Neutrophil (primary cell): ENCODE measurements around the gene OS9.
"Not testable (repeated sequence)": the region's sequence is repeated elsewhere in the genome, so short reads cannot be mapped to it uniquely, and the experiment has no call there.

Experiments used
- H3K27ac ChIP-seq: fragments of 200-600 bp; sonication (generic); 2 replicates; pipeline ENCODE4 v1.5.1; 2016; ENCODE audit warnings: mild to moderate bottlenecking, moderate library complexity
- H3K27me3 ChIP-seq: fragments of 200-600 bp; sonication (generic); 2 replicates; pipeline ENCODE4 v1.6.0; 2016; ENCODE audit warnings: mild to moderate bottlenecking
- H3K36me3 ChIP-seq: fragments of 200-600 bp; sonication (generic); 2 replicates; pipeline ENCODE4 v1.5.1; 2017
- H3K4me1 ChIP-seq, 2 experiments: fragments of 200-600 bp in 1 of 2; sonication (generic) in 1 of 2; 1 replicate in 1 of 2; 2 replicates in 1 of 2; pipeline versions ENCODE4 v1.5.1 to v1.6.1; 2013 to 2016; ENCODE audit warnings: low read depth in 1 of 2, low read length in 1 of 2, mild to moderate bottlenecking in 1 of 2, moderate library complexity in 1 of 2; ENCODE audit not compliant: control insufficient read depth in 1 of 2, insufficient read depth in 1 of 2
- H3K4me3 ChIP-seq, 2 experiments: fragments of 200-600 bp in 1 of 2; sonication (generic) in 1 of 2; 1 replicate in 1 of 2; 2 replicates in 1 of 2; pipeline ENCODE4 v1.5.1; 2013 to 2016; ENCODE audit warnings: low read depth in 1 of 2, low read length in 1 of 2, mild to moderate bottlenecking in 1 of 2, moderate library complexity in 1 of 2
- H3K9me3 ChIP-seq: fragments of 200-600 bp; sonication (generic); 2 replicates; pipeline ENCODE4 v1.5.1; 2016
- CTCF ChIP-seq: fragments of 200-600 bp; sonication (generic); IDR thresholded peaks from 2 replicates; pipeline ENCODE4 v1.5.1; 2016; ENCODE audit warnings: antibody characterized with exemption

OS9 gene

DNA sequence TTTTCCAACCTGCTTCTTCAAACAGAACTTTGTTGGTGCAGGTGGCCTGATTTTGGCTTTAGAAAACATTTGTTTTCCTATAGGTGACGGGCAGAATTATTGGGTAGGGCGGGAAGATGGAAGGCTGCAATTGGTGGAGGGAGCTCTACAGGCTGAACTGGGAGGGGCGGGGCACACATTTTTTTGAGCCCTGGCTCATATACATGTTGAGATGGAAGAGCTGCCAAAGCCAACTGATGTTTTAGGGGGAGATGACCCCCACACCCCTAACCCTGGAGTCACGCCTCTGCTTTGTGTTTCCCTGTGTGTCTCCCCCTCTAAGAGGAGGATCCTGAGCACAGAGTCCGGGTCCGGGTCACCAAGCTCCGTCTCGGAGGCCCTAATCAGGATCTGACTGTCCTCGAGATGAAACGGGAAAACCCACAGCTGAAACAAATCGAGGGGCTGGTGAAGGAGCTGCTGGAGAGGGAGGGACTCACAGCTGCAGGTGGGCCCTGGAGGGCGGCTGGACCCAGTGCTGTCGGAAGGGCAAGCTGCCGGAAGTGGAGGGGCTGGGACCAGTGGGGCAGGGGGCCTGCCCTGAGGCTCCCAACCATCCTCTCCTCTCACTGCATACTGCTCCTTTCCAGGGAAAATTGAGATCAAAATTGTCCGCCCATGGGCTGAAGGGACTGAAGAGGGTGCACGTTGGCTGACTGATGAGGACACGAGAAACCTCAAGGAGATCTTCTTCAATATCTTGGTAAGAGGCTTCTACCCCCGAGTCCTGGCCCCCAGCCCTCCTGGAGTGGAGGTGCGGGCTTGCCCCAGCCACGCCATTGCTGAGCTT lies 26.1 kb downstream of the OS9 start:
- H3K27me3 ChIP-seq = no peaks in the 10 kb centered on the region
- no peaks in the 10 kb centered on the region for H3K4me1 ChIP-seq
- no peaks in the 10 kb centered on the region for H3K9me3 ChIP-seq
- no peak overlapping the region for H3K27ac ChIP-seq
- TF ChIP-seq CTCF = no peak
- H3K4me3 ChIP-seq = no peak overlapping the region
- peaks cover 98% of the 10 kb centered on the region for H3K36me3 ChIP-seq

DNA sequence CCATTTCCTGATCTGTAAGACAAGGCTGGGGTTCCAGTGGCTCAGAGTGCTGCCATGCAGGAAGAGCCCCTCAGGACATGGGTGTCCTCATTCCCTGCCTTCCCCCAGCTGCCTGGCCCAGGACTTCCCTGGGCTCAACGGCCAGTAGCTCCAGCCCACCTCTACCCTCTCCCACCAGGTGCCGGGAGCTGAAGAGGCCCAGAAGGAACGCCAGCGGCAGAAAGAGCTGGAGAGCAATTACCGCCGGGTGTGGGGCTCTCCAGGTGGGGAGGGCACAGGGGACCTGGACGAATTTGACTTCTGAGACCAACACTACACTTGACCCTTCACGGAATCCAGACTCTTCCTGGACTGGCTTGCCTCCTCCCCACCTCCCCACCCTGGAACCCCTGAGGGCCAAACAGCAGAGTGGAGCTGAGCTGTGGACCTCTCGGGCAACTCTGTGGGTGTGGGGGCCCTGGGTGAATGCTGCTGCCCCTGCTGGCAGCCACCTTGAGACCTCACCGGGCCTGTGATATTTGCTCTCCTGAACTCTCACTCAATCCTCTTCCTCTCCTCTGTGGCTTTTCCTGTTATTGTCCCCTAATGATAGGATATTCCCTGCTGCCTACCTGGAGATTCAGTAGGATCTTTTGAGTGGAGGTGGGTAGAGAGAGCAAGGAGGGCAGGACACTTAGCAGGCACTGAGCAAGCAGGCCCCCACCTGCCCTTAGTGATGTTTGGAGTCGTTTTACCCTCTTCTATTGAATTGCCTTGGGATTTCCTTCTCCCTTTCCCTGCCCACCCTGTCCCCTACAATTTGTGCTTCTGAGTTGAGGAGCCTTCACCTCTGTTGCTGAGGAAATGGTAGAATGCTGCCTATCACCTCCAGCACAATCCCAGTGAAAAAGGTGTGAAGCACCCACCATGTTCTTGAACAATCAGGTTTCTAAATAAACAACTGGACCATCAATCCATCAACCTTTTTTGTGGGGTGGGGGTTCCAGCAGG lies 27.0 kb downstream of the OS9 start:
- Histone ChIP-seq H3K4me3 (no peak overlapping the region), H3K36me3 (peaks cover 96% of the 10 kb centered on the region)

DNA sequence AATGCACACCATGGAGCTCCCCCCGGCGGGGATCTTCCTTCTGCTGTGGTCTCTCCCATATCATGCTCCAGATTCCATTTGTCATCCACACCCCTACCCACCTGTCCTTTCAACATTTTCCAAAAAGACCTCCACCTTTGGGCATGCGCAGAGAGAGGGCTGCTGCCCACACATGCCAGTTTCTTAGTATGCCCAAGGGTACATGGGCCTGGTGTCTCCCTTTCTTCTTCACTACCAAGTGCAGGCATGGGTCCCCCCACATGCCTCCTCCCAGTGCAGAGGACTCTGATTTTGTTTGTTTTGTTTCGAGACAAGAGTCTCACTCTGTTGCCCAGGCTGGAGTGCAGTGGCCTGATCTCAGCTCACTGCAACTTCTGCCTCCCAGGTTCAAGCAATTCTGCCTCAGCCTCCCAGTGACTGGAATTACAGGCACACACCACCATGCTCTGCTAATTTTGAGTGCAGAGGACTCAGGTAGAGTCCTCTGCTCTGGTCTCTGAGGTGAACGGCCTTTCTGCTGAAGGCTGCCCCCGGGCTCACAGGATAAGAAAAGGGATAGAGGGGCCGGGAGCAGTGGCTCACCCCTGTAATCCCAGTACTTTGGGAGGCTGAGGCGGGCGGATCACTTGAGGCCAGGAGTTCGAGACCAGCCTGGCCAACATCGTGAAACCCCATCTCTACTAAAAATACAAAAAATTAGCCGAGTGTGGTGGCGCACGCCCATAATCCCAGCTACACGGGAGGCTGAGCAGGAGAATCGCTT lies 28.1 kb downstream of the OS9 start:
- H3K36me3 ChIP-seq = peaks cover 96% of the 10 kb centered on the region
- not testable (repeated sequence) for H3K27me3 ChIP-seq, H3K4me3 ChIP-seq, H3K9me3 ChIP-seq, H3K4me1 ChIP-seq
- H3K27ac ChIP-seq = peak overlapping the region; percentile 33

More for the DNA sequence above, 27.0 kb downstream of the OS9 start:
- no peak for TF ChIP-seq CTCF
- no peaks in the 10 kb centered on the region for H3K9me3 ChIP-seq
- H3K27me3 ChIP-seq = no peaks in the 10 kb centered on the region
- H3K27ac ChIP-seq = peak overlapping the region; percentile 33
- no peaks in the 10 kb centered on the region for H3K4me1 ChIP-seq

DNA sequence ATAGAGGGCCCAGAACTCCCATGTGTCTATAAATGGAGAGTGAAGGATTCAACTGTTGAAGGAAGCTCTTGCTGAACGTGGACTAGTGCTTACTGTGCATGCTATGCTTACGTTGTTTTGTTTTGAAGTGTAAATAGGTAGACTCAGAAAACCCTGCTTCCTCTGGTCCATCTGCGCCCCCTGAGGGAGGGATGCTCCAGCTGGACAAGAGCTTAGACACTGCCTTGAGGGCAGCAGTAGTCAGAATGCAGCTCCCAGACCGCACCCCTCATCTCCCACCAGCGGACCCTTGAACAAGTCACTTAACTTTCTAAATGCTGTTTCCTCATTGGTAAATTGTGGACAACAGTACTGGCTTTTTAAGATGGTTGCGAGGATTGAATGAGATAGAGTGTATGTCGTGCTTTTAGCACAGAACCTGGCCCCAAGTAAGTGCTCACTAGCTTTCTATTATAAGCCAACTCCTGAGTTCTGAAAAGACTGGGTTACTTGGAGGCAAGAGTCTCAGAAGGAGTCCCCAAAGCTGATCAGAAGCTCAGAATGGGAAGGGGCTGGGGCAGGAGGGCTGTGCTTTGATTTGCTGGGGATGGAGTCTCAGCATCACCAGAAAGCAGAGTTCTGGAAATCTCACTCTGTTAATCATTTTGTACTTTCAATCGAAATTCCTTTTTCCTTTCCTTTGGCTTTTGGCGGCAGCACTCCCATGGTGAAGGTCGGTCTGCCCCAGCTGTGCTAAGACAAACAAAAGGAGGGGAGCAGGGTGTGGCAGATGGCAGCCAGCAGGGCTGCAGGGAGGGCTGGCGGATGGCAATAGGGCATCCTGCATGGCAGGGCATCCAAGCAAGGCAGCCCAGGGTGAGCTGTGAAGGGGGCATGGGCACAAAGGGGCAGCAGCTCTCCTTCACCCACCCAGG lies 29.0 kb downstream of the OS9 start:
- no peaks in the 10 kb centered on the region for H3K27me3 ChIP-seq
- peak overlapping the region; percentile 61 for H3K27ac ChIP-seq
- H3K36me3 ChIP-seq = peaks cover 96% of the 10 kb centered on the region
- no peaks in the 10 kb centered on the region for H3K4me1 ChIP-seq
- H3K4me3 ChIP-seq = no peak overlapping the region
- H3K9me3 ChIP-seq = no peaks in the 10 kb centered on the region
- no peak for TF ChIP-seq CTCF

DNA sequence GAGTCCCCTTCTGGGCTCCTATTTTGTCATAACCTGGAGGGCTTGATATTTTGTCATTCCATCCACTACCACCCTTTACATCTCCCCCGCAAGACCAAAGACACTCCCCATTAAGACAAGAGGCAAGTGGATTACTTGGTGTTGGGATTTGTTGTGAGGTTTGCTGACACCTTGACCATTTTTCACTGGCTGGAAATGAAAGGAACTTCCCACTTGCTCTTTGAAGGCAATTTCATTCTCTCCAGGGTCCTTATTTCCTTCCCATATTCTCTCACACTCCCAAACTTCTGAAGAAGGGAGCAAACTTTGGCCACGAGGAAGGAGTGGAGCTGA lies 29.7 kb downstream of the OS9 start:
- Histone ChIP-seq H3K4me3 (no peak overlapping the region), H3K27me3 (no peaks in the 10 kb centered on the region), H3K4me1 (no peaks in the 10 kb centered on the region), H3K27ac (peak overlapping the region; percentile 61), H3K36me3 (peaks cover 96% of the 10 kb centered on the region), H3K9me3 (no peaks in the 10 kb centered on the region)
- no peak for TF ChIP-seq CTCF
